ENCODE measurements around the gene CLTCL1.

DNA sequence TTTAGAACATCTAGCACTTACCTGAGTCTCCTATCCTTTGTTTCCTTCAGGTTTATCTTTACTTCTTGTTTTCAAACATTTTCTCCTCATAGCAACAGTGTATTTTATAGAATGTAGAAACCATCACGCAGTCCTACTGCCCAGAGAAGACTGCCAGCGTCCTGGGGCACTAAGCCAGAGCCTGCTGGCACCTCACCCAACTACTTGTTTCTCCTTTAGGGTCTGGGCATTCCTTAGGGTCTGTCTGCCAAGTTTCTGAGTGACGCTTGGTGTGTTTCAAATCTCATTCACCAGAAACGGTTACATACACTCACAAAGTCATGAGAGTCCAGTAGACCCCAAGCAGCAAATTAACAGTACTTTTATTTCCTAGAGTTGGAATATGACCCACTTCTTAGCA, 63.3 kb downstream of the CLTCL1 start:
- no peak for TF ChIP-seq POLR2A (IDR thresholded peaks at IDR 0.05)
- no peak for TF ChIP-seq CTCF (IDR thresholded peaks at IDR 0.05)
